Prostate gland (tissue), 2 donors: ENCODE results near the gene LRP4.

Source experiments
- POLR2A ChIP-seq: fragments of 450-650 bp; IDR thresholded peaks from one replicate; pipeline ENCODE4 v1.6.1; 2016; ENCODE audit warnings: antibody characterized with exemption, mild to moderate bottlenecking
- POLR2AphosphoS5 ChIP-seq: sonication (generic); formaldehyde crosslinking; IDR thresholded peaks from one replicate; pipeline ENCODE4 v1.6.1; 2017; ENCODE audit warnings: antibody characterized with exemption
- TF ChIP-seq, protein P1 (sequence below), 4 experiments: fragments of 200-600 bp in 2 of 4; fragments of 450-650 bp in 2 of 4; sonication (generic) in 2 of 4; IDR thresholded peaks; 1 replicate in 3 of 4; 2 replicates in 1 of 4; pipeline ENCODE4 v1.5.1; 2016 to 2019; ENCODE audit warnings: antibody characterized with exemption in 4 of 4, mild to moderate bottlenecking in 2 of 4, moderate library complexity in 2 of 4

DNA sequence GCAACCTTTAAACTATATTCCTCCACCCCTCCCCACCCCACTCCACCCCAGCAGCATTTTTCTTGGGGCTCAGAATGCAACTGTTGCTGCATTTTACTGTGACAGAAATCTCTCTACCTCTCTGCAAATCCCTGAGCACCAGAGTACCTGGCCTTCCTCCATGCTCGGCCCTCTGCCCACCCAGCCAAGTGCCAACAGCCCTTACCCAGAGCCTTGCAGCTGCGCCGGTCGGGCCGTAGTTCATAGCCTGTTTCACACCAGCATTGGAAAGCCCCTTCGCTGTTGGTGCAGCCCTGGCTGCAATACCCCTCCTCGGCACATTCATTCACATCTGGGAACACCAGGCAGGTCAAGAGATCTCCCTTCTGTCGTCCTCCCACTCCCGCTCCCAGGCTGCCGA, 23.4 kb downstream of the LRP4 start:
- TF ChIP-seq POLR2A = no peak
- no peak for TF ChIP-seq POLR2AphosphoS5
- TF ChIP-seq, protein P1, sequence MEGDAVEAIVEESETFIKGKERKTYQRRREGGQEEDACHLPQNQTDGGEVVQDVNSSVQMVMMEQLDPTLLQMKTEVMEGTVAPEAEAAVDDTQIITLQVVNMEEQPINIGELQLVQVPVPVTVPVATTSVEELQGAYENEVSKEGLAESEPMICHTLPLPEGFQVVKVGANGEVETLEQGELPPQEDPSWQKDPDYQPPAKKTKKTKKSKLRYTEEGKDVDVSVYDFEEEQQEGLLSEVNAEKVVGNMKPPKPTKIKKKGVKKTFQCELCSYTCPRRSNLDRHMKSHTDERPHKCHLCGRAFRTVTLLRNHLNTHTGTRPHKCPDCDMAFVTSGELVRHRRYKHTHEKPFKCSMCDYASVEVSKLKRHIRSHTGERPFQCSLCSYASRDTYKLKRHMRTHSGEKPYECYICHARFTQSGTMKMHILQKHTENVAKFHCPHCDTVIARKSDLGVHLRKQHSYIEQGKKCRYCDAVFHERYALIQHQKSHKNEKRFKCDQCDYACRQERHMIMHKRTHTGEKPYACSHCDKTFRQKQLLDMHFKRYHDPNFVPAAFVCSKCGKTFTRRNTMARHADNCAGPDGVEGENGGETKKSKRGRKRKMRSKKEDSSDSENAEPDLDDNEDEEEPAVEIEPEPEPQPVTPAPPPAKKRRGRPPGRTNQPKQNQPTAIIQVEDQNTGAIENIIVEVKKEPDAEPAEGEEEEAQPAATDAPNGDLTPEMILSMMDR (IDR thresholded peaks at IDR 0.05) = no peak
